GM12872 (cell line): ENCODE measurements around the gene CBLL1.

Experiments
- TF ChIP-seq, protein P1 (sequence below): IDR thresholded peaks from 3 replicates; pipeline ENCODE4 v1.5.1; 2011; ENCODE audit warnings: low read depth, mild to moderate bottlenecking, low read length, moderate library complexity; ENCODE audit not compliant: insufficient read depth

The CBLL1 gene

DNA sequence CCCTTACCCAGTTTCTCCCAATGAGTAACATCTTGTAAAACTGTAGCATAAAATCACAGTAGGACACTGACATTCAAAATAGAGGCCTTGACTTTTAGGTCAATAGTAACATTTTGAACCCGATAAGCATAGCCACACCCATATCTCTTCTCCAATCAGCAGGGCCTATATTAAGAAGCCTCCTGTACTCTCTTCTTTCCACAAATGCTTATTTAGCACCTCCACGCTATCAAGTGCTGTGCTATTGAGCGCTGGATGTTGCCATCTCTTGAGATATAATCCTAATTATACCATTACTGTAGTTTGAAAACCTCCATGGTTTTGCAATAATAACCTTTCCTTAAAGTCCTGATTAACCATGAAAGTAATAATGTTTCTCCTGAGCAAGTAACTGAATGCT is 40.1 kb upstream of the CBLL1 start:
- TF ChIP-seq, protein P1, sequence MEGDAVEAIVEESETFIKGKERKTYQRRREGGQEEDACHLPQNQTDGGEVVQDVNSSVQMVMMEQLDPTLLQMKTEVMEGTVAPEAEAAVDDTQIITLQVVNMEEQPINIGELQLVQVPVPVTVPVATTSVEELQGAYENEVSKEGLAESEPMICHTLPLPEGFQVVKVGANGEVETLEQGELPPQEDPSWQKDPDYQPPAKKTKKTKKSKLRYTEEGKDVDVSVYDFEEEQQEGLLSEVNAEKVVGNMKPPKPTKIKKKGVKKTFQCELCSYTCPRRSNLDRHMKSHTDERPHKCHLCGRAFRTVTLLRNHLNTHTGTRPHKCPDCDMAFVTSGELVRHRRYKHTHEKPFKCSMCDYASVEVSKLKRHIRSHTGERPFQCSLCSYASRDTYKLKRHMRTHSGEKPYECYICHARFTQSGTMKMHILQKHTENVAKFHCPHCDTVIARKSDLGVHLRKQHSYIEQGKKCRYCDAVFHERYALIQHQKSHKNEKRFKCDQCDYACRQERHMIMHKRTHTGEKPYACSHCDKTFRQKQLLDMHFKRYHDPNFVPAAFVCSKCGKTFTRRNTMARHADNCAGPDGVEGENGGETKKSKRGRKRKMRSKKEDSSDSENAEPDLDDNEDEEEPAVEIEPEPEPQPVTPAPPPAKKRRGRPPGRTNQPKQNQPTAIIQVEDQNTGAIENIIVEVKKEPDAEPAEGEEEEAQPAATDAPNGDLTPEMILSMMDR, result no peak

DNA sequence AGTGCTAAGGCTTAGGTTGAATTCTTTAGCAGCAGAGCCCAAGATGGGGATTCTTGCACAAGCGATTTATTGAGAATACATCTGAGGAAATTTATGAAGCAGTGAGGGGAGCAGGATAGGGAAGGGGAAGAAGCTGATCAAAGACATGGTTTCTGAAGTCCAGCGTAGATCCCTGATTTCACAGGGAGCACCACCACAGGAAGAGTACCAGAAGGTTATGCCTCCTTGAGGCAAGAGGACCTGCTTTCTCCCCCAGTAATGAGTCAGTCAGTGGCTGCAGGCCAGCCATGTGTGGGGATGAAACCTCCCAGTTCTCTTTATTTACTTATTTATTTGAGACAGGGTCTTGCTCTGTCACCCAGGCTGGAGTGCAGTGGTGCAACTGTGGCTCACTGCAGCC is 35.0 kb upstream of the CBLL1 start:
- TF ChIP-seq, protein P1, result no peak

DNA sequence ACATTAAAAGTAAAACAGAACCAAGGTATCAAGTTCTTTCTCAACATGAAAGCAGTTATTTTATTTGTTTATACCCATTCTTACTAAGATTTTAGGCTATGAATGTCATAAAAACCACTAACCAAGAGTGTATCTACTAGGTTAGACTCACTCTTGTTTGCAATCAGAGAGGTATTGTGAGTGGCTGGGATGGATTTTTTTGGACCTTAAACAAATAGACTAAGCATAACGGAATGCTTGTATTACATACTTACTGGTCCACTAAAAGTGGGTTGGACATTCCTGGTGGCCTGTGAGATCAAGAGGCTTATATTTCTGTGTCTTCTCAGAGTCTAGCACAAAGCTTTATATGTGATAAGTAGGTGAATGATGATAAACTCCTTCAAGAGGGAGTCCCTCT is 32.6 kb upstream of the CBLL1 start:
- TF ChIP-seq, protein P1, result no peak

DNA sequence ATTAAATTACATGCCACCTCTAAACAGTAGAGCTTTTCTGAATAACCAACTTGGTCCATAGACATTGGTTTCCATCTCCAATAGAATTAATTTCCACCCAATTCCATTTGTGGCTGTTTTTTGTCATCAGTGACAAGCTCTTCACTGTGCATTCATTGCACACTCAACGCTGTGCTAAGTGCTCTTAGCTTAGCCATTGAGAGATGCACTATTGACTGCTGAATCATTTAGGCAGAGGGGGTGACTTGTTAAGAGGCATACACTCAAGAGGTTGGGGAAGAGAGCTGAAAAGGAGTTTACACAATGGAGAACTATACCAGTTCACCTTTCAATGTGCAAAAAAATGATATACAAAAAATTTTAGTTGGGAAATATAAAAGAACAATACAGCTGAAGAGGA is 31.9 kb upstream of the CBLL1 start:
- TF ChIP-seq, protein P1, result no peak

DNA sequence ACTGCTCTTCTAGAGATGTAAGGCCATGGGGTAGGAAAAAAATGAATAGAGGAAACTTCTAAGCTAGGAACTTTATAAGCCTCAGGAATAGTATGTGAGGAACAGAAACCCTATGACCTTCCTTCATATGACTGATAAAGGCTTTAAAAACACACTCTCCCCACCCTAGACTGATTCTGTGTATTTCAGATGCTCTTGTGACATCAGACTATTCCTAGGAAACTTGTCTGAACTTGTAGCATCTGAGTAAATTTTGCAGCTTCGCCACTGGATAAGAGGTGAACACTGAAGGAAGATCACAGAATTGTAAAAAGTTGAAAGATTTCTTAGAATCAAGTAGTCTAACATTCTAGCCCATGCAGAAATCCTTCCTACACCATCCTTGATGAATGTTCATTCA is 31.0 kb upstream of the CBLL1 start:
- TF ChIP-seq, protein P1, result no peak

DNA sequence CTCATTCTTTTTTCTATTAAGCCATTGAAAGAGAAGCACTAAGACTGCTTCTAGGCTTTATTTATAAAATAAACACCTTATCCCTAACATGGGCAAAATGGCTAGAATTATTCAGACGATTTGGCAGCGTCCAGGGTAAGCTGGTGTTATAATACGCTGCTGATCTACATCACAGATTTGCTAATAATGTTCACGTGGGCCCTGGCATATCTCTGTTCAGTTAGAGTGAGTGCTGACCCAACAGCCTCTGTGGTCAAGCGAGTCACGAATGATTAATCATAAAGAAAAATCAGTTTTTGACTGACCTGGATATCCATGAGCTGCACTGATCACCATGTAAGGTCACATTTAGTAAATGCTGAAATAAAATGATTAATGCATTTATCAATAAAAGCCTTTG is 28.4 kb upstream of the CBLL1 start:
- TF ChIP-seq, protein P1, result no peak

DNA sequence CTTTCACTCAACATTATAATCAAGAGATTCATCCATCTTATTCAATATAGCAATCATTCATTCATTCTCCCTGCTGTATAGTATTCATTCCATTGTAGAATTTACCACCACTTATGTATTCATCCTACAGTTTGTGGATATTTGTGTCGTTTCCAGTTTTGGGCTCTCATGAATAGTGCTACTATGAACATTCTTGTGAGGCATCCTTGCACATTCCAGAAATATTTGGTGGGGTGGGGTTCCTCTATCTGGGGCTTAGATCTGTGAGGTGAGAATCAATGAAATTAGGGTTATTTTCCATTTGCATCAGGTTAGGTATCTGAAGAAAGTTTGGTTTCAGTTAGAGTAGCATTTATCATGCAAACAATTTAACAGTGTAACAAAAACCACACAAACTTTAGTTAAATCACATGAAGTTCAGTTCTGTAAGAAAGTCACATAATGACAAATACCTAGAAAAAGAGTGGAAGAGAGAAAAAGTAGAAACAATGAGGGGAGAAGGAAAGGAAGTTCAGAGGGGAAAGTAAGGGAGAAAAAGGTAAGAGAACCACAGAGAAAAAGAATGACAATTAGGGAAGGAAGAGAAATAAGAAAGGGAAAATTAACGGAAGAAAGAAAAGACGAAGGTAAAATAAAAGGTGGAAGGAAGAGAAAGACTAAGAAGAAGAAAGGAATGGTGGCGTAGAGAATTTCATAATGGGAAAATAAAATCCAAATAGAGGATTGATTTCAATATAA is 25.3 kb upstream of the CBLL1 start:
- TF ChIP-seq, protein P1, result no peak
